HG02588 (cell line): ENCODE data around the gene AMOTL2.

Experiments
- ATAC-seq: cut with Tn5 transposase; IDR thresholded peaks from one replicate; pipeline ENCODE4 v1.9.1; 2021; ENCODE audit warnings: mild to moderate bottlenecking, moderate library complexity; ENCODE audit not compliant: unreplicated experiment

Gene AMOTL2

DNA sequence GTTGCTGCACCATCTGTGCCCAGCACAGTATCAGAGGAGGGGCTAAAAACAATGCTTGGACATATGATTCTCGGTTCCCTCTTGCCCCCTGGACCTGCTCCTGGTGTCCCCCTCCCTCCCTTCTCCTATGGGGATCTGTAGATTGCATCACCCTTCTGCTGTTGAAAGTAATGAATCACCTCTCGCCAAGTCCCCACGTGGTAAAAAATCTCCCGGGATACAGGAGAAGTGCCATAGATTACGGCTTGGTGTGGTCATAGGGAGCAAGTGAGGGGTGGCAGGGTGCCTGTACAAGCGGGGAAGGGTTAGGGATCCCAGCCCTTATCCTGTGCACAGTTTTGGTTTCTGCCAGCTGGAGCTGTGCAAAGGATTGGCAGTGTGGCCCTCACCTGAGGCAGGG, 37.7 kb downstream of the AMOTL2 start:
- ATAC-seq, result no peak

DNA sequence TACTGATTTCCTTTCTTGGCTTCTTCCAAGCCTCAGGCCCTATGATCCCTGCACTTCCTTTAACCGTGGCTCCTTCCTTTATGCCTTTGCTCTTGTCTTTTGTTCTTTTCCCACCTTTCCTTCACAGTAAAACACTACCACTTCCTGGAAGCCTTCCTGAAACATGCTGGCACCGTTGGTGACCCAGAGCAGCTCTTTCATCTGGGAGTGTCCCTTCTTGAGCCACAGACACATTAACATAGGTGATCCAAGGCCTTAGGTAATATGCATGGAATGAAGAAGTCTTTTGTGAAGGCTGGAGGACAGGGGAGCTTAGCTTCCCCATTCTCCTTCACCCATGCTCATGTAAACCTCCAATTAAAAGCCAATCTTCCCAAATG, 39.4 kb downstream of the AMOTL2 start:
- ATAC-seq, result no peak

DNA sequence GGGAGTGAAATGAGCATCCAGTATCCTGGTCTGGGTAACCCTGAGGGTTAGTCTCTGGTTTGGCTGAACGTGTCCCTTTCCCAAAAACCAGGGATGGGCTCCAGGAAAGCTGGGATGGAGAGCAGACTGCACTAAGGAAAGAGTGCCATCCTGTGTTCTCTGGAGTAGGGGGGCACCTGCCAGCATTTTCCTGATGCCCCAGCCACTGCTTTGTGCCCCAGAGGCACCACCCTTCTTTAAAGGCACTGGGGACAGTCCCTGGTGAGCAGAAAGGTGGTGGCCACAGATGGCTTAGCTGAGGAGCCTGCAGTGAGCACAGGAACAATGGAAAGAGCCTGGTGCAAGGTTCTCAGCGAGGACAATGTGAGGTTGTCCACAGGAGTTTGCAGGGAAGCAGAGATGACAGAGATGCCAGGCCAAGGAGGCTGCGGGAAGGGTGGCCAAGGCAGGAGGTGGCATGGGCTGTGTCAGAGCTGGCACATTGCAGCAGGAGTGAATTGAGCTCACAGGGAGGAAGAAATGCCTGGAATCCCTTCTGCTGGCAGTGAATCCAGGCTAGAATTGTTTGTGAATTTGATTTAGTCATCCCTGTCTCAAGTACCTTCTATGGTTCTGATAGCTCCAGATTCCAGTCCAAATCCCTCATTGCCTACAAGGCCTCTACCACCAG, 39.9 kb downstream of the AMOTL2 start:
- no peak for ATAC-seq

DNA sequence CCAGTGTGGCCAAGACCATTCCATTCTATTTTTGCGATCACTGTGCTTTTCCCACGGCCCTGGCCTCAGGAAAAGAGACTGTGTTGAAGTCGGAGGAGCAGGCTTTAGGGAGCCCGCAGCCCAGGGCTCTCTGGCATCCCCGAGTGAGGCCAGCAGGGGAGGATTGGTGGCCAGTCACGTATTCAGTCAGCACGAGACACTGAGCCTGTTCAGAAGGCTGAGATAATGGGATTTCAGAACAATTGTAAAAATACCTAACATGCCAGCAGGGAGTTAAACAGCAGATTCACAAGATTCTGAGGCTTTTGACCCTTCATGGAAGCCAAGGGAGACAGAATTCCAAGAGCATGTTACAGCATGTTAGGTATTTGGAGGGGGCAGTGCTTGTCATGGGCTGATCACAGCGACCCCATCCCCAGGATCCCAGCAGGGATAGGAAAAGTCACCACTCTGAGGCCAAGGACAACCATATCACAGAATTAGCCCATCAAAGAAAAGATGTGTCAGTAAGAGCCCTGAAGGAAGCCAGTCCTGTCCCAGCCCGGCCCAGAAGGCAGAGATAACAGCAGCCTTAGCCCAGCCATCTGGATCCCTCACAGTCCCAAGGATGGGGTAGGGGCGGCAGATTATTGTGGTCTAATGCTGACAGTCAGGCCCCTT, 40.6 kb downstream of the AMOTL2 start:
- no peak for ATAC-seq

DNA sequence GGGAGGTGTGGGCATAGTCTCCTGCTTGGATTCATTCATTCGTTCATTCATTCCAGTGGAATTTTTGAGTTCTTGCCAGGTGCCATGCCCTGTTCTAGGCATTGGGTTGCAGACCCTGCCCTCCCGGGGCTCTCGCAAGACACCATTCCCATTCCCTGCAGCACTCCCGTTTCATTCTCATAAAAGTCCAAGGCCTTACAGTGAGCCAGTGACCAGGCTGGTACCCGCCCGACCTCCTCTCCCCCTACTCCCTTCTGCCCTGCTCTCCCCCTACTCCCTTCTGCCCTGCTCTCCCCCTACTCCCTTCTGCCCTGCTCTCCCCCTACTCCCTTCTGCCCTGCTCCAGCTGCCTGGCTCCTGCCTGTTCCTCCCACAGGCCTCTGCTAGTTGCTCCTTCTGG, 41.9 kb downstream of the AMOTL2 start:
- no peak for ATAC-seq

DNA sequence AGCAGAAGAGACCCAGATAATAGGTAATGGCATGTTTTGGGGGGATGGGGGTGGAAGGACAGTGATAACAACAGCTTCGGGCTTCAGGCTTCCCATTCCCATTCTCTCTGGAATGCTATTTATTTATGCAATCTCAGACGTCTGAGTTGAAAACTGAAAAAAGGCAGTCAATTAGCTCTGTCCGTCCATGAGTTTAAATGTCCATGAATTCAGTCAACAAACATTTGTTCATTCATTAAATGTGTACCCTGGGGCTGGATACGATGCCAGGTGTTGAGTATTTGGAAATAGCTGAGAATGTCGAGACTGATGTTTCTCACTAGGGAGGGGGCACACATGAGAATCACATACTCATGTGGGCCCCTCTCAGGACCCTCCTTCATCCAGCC, 42.4 kb downstream of the AMOTL2 start:
- ATAC-seq, result no peak

DNA sequence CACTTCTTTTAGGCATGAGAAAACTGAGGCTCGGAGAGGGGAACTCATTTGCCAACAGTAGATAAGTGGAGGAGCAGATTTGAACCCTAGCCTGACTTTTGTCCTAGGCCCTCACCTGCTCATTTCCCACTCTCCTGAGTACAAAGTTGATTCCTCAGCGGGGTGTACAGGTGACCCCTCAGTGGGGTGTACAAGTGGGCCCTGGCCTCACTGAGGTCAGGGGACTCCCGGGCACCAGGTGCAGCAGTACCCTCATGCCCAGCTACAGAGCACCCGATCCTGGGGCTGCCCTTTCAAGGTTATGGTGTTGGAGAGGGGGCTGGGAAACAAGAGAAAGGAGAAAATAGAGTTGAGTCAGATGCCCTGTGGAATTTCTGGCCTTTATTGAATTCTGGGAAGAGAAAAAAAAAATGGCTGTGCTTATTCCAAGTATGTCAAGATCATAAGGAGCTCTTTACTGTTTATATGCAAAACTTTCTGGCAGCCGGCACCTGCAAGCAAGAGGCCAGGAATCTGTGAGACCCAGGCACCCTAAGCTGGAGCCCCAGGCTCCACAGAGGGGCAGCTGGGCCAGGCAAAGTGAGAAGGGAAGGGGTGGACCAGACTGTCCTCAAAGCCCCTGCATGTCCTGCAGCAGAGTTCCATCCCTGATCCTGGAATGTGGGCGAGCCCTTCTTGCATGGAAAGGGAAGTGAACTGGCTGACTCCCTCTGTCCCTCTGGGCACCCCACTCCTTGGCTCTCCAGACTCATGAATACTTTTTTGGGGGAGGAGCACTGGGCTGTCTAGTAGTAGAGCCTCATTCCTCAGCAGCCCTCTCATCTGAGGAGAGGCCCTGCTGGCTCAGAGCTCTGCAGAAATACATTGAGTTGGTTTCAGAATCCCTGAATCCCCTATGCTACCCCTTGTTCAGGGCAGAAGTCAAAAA, 43.1 kb downstream of the AMOTL2 start:
- no peak for ATAC-seq

DNA sequence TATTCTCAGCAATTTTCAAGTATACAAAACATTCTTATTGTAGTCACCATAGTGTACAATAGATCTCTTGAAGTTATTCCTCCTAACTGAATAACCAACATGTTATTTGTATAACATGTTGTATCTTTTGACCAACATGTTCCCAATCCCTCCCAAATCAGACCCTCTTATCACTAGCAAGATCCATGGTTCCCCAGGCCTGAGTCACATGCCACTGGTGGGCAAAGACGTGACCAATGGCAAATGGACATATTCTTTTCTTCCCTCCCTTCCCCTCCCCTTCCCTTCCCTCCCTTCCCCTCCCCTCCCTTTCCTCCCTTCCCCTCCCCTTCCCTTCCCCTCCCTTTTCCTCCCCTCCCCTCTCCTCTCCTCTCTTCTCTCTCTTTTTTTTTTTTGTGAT, 45.4 kb downstream of the AMOTL2 start:
- ATAC-seq, result no peak

DNA sequence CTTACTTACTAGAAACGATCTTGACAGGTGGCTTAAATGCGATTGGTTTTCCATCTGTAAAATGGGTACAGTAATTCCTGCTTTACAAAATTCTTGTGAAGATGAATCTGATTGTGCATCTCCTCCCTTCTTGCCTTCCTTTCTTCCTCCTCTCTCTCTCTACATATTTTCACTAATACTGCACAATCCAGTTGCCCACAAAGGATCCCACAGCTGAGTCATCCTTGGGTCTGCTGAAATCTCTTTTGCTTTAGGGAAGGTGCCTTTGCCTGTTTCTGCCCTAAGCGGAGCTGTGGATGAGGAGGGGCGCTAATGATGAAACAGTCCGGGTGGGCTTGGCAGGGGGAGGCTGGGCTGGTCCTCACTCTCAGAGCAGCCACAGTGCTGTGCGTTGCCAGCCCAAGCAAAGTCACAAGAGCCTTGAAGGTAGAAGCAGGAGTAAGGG, 46.1 kb downstream of the AMOTL2 start:
- no peak for ATAC-seq

DNA sequence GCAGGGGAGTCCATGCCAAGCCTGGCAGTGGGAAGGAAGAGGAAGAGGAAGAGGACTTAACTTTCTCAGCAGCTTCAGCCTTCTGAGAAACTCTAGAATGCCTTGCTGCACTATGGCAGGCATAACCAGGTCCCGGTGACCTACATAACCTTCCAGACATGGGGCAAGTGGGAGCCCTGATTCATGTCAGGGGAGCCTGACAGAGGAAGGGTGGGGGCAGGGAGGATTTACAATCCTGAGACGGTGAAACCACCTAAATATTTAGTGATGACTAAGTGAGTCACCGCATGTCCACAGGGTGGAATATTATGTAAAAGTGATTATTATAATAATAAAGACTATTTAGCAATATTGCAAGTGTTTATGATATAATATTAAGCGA, 46.7 kb downstream of the AMOTL2 start:
- ATAC-seq, result no peak

DNA sequence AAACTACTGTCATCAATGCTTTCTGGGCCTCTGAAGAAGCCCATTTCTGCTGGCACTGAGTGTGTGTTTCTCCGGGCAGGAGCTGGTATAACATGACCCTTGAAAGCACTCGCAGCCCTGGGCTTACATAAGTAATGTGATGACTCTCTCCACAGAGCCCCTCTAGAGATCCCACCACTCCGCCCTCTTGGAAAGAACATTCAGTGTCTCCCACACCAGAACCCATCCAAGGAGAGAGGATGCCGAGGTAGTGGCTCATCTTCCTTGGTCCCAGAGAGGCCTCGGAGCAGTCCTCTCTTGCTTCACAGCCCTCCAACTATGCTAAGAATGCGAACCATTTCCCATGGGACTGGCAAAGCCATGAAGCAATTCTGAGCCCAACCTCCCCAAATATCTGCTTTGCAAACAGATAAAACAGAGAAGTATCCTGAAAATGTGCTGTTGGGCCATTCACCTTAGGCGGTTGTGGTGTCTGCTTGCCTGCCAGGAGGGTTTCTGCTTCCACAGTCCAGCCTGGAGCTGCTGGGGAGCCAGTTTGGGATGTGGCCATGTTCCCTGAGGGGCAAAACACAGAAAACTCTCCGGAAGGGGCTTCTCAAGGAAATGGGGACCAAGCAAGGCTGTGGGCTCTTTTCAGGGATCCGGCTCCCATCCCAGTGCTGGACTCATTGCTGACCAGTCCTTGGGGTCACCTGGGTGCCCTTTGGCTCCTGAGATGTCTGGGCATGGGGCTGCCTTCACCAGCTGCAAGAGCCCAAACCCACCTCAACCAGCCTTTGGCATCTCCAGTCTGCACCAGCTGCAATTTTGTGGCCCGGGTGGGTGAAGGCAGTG, 47.3 kb downstream of the AMOTL2 start:
- ATAC-seq, result no peak

DNA sequence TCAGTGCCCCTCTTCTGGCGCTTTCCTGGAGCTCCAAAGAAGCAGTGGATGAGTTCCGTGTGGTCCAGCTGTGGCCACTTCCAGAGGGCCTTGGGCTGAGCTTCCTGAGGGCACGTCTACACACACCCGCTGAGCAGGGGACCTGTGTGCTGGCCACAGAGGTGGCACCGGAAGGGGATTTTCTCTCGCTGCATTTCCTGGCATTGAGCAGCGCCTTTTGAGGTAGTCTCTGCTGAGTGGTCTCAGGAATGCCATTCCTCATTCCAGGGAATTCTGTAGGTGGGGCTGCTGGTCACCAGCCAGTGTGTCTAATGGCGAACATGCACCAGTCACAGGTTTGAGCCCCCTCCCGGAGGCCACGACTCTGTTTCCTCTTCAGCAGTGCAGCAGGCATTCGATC, 48.1 kb downstream of the AMOTL2 start:
- ATAC-seq, result no peak

DNA sequence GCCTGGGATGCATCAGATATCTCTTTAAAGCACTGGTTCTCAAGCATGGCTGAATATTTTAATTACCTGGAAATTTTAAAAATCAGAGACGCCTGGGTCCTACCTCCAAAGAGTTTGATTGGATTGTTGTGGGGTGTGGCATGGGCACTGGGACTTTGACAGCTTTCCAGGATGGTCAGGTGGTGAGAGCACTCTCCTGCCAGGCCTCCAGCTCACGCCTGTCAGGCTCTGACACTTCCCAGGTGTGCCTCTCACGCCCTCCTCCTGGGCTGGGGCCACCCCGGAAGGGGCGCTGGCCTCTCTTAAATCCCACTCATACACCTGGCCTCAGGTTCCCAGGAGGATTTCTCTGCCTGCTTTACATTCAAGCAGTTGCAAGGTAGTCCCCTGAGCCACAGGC, 48.5 kb downstream of the AMOTL2 start:
- no peak for ATAC-seq

DNA sequence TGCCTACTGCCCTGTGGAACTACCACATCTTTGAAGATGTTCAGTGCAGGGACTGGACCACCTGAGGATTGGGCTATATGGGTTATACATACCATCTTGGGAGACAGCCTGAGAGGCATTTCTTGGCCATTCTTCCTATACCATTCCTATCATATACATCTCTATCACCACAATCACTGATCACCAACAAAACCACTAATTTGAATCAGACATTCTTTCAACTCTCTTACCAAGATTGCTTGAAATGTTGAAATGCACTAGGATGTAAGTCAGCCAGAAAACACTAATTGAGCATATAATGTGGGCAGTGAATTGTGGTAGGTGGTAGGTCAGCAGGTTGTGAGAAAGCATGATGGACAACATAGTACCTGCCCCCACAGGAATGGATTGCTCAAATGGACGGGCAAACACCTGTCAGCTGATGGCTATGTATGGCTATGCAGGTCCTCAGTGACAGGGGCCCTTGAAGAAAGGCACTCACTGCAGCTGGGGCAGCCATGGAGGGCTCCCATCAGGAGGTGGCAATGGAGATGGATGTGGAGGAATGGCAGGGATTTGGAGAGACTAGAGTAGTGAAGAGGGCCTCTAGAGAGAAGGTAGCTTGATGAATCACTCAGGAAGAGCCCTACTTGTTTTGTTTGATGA, 49.1 kb downstream of the AMOTL2 start:
- ATAC-seq, result no peak

DNA sequence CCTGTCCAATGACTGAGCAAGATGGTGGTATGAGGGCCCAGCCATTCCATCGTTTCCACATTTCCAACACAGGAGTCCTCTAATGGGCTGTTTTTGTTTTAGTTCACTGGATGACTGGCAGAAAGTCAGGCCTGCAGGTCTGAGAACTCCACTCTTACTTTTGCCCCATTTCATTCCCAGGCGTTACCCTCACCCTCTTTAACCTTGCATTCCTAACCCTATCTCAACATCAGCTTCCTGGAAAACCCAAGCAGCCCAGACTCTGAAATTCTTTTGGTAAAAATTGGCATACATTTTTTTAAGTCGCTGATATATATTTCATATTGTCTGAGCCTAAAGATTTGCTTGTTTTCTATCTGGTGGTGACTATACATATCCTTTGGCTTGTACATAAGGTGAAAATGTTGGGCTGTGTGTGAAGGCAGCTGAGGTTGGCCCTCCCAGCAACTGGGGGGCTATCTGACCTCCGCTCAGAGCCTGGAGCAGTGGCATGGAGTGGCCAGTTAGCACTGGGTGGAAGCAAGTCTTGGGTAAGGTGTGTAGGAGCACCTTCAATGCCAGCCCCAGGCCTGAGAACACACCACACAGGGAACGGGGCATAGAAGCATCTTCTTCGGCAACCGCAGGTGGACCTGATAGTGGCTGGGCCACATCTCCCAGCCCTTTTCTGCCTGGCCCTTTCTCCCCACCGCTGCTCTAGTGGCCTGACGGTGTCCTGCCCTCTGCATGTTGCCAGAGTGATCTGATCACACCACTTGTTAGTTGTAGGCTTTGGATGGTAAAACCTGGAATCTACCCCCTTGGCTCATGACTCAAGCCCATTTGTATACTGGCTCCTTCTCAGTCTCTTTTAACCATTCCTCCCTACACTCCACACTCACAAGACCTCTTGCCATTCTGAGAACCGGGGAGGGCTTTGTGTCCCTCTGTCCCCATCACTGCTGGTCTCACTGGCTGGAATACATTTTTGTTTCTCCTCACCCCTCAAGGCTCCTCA, 50.0 kb downstream of the AMOTL2 start:
- no peak for ATAC-seq

DNA sequence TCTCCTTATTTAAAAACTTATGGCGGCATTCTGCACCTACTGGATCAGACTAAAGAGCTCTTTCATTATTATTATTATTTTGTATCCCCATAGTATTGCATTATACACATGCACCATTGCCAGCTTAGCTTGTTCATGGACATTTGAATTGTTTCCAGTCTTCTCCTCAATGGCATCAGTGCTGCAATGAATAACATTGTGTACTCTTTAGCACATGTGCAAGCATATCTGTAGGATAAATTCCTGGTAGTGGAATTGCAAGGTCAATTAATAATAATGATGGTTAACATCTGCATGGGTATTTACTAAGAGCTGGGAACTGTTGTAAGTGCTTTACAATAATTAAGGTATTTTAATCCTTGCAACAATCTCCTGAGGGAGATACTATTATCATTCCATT, 52.0 kb downstream of the AMOTL2 start:
- no peak for ATAC-seq

DNA sequence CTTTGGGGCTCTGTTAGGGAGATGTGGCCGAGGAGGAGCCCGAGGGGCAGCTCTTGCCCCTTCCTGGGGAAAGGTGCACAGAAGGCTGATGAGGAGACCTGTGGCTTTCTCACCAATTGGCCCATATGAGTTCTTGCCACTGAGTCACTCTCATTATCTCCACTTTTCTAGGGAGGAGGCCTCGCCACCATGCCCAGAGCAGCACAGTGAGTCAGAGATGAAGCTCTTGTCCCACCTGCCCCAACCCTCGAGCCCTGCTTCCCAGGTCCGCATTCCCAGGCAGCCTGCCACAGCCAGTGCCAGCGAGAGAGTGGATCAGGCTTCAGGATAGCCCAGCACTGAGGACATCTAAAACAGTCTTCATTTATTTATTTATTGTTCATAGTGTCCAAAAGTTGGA, 53.5 kb downstream of the AMOTL2 start:
- no peak for ATAC-seq

DNA sequence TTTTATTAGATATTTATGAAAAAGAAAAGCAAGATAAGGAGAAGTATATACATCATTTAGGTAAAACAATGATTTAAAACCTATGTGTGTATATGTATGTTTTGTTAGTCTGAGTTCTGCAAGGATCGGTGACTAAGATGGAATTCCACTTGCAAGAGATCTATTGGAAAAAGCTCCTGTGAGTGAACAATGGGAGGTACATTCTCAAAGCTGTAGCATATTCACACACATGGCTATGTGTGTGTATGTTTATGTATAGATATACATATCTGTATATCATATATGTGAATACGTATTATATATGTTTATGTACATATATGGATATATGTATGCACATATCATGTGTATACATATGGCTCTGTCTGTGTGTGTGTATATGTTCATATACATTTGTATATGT, 54.3 kb downstream of the AMOTL2 start:
- ATAC-seq, result no peak

DNA sequence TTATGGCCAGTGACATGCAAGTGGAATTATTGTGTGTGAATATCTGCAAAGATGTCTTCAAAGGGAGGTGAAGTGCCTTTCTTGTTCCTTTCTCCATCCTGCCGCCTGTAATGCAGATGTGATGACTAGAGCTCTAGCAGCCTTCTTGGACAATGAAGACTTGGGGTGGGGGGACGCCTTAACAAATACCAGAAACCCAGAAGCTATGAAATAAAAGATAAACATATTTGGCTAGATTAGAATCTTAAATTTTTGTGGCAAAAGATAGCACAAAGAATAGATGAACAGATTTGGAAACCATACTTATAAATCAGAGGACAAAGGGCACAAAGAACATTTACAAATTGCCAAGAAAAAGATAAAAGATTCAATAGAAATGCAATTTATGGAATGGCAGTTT, 56.1 kb downstream of the AMOTL2 start:
- ATAC-seq, result no peak
